IPS-11a (cell line): ENCODE measurements around the gene CD3E.
A peak's percentile ranks its signal among the peaks of the same experiment; 100 is the strongest.

Experiments used
- H3K4me3 ChIP-seq: one replicate; pipeline ENCODE4 v1.5.1; 2013; ENCODE audit warnings: low read depth, low read length, control low read depth

Gene CD3E

GRCh38 chr11:118304568-118305248 is at the start of gene CD3E:
TSS of gene CD3E (plus strand) at chr11:118304730. CDS start at chr11:118304953, 223 bp downstream.
- H3K4me3 ChIP-seq: no peak within 1 kb of the TSS

GRCh38 chr11:118258410-118258809 is 46.1 kb upstream of the CD3E start:
- H3K4me3 ChIP-seq: no peak overlapping the region

- H3K4me3 ChIP-seq: no peak overlapping the region
Measured at GRCh38 chr11:118259138-118259537, 45.4 kb upstream of the CD3E start.

- H3K4me3 ChIP-seq: no peak overlapping the region
Measured at GRCh38 chr11:118260353-118260752, 44.2 kb upstream of the CD3E start.

- H3K4me3 ChIP-seq: no peak overlapping the region
Measured at GRCh38 chr11:118263112-118263511, 41.4 kb upstream of the CD3E start.

- peak within 1 kb of the TSS; percentile 42 for H3K4me3 ChIP-seq
Measured at GRCh38 chr11:118263695-118264568, 40.6 kb upstream of the CD3E start, which contains the start of gene MPZL2. TSS of gene MPZL2 (minus strand) at chr11:118264297. CDS start at chr11:118264153, 144 bp downstream.

GRCh38 chr11:118264569-118265465 is 39.7 kb upstream of the CD3E start:
- H3K4me3 ChIP-seq: no peak overlapping the region

- H3K4me3 ChIP-seq: no peak overlapping the region
Measured at GRCh38 chr11:118265954-118266353, 38.6 kb upstream of the CD3E start.

- H3K4me3 ChIP-seq: no peak overlapping the region
Measured at GRCh38 chr11:118267486-118267885, 37.0 kb upstream of the CD3E start.

- no peak overlapping the region for H3K4me3 ChIP-seq
Measured at GRCh38 chr11:118272001-118272400, 32.5 kb upstream of the CD3E start.

- no peak overlapping the region for H3K4me3 ChIP-seq
Measured at GRCh38 chr11:118274186-118274585, 30.3 kb upstream of the CD3E start.

GRCh38 chr11:118275176-118275575 is 29.4 kb upstream of the CD3E start:
- H3K4me3 ChIP-seq: no peak overlapping the region

- H3K4me3 ChIP-seq: no peak overlapping the region
Measured at GRCh38 chr11:118276422-118276821, 28.1 kb upstream of the CD3E start.

GRCh38 chr11:118277312-118277711 is 27.2 kb upstream of the CD3E start:
- H3K4me3 ChIP-seq: no peak overlapping the region

GRCh38 chr11:118281284-118281683 is 23.2 kb upstream of the CD3E start:
- H3K4me3 ChIP-seq: no peak overlapping the region

- no peak overlapping the region for H3K4me3 ChIP-seq
Measured at GRCh38 chr11:118282606-118283005, 21.9 kb upstream of the CD3E start.

GRCh38 chr11:118283037-118283636 is 21.4 kb upstream of the CD3E start:
- no peak overlapping the region for H3K4me3 ChIP-seq

- no peak overlapping the region for H3K4me3 ChIP-seq
Measured at GRCh38 chr11:118283756-118284350, 20.7 kb upstream of the CD3E start.

- no peak overlapping the region for H3K4me3 ChIP-seq
Measured at GRCh38 chr11:118286545-118286944, 18.0 kb upstream of the CD3E start.

- H3K4me3 ChIP-seq: no peak overlapping the region
Measured at GRCh38 chr11:118287006-118287405, 17.5 kb upstream of the CD3E start.
